NT2/D1 (cell line): ENCODE results near the gene SERINC2.

Experiments used
- YY1 ChIP-seq: IDR thresholded peaks from 2 replicates; pipeline ENCODE4 v1.6.1; 2011; ENCODE audit not compliant: insufficient read length, insufficient read depth
- ZNF274 ChIP-seq: IDR thresholded peaks from 2 replicates; pipeline ENCODE4 v1.6.1; 2011; ENCODE audit warnings: mild to moderate bottlenecking, low read depth, low read length

- TF ChIP-seq YY1: no peak
- TF ChIP-seq ZNF274: no peak
Observed at GRCh38 chr1:31427322-31427721, 14.3 kb downstream of the SERINC2 start.
